Measurements from ENCODE around the gene ZNF776. TPM values are rescaled to one million over a fixed set of nuclear protein-coding genes. Genes with fewer than 3 reads are reported as not detected.

The ZNF776 gene
- total RNA-seq, 2 donors from 2014 or later = 4.3 to 8.8 TPM

DNA sequence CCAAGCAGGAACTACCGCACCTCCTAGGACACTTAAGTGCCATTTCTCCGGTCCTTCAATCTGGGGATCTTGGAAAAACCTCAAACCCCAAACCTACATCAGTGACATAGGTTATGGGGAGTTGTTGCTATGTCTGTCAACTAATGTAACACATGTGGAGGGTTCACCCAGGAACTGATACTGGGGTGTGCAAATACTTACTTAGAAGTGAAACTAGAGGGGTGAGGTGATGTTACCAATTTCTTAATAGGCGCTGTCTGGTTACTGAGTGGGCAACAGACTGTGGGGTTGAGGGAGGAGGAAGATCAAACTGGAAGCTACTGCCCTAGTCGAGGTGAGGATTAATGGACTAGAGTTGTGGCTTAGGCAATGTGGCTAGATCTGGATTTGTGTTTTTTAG, 24.8 kb downstream of the ZNF776 start:
- no peak overlapping the region for H3K27ac ChIP-seq
- peaks cover 8% of the 10 kb centered on the region for H3K4me1 ChIP-seq
- 87 to 89% methylated on average over 4 of the region's 4 CpGs for WGBS, 2 donors
- peaks cover 0 to 4% of the 10 kb centered on the region in 2 donors for H3K36me3 ChIP-seq (replicated peaks in 1 of 2; ENCODE audit: insufficient read depth in 1 of 2, low read depth in 2 of 2)
- intact Hi-C loops (cut with DNase I) = no loop called here
- peaks cover 0 to 28% (median 0%) of the 10 kb centered on the region in 3 donors for H3K9me3 ChIP-seq
- H3K27me3 ChIP-seq = no peaks in the 10 kb centered on the region
- DNase-seq (no peak), ATAC-seq (no peak)
- no peak overlapping the region for H3K4me3 ChIP-seq
- no peak for TF ChIP-seq POLR2A (IDR thresholded peaks at IDR 0.05)

DNA sequence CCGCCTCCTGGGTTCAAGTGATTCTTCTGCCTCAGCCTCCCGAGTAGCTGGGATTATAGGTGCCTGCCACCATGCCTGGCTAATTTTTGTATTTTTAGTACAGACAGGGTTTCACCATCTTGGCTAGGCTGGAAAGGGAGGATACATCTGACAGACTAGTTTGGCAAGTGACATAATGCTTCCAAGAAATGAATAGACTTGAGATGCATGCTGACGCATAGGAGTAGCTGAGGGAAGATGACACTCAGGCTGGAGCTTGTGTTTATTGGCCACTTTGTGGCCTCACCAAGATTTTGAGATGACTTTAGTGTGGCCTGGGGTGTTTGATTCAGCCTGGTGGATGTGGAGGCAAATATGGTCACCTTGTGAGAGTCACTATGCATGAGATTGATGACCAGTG, 26.9 kb downstream of the ZNF776 start:
- 97% methylated on average over 3 of the region's 3 CpGs for WGBS, 2 donors

DNA sequence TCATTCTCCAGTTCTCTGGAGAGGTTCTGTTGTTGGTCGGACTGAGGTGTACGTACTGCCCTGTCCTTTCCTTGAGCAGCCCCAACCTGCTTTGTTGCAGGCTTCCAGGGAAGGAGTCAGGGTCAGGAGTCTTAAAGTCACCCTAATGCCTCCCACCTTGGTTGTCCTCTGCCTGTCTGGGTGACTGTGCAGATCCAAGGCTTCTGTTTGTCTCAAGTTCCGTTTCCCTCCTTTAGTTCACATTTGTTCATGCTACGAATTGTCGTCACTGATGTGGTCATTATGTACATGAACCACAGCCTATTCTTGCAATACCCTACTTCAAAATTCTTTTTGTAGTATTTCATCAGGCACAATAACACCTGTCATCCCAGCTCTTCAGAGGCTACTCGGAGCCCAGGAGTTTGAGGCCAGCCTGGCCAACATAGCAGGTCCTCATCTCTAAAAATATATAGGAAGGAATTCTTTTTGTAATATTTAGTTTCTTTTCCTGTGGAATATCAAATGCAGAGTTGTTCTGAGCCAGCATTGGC, 30.2 kb downstream of the ZNF776 start:
- H3K36me3 ChIP-seq (replicated peaks in 1 of 2; ENCODE audit: insufficient read depth in 1 of 2, low read depth in 2 of 2) = peaks cover 9 to 12% of the 10 kb centered on the region in 2 donors
- intact Hi-C loops (cut with DNase I) = no loop called here
- no peak overlapping the region for H3K4me3 ChIP-seq
- no peak overlapping the region for H3K27ac ChIP-seq
- WGBS, 2 donors = 87 to 95% methylated on average over 6 of the region's 6 CpGs
- H3K9me3 ChIP-seq = peaks cover 0 to 48% (median 0%) of the 10 kb centered on the region in 3 donors
- DNase-seq (no peak), ATAC-seq (no peak)
- TF ChIP-seq, protein P1, sequence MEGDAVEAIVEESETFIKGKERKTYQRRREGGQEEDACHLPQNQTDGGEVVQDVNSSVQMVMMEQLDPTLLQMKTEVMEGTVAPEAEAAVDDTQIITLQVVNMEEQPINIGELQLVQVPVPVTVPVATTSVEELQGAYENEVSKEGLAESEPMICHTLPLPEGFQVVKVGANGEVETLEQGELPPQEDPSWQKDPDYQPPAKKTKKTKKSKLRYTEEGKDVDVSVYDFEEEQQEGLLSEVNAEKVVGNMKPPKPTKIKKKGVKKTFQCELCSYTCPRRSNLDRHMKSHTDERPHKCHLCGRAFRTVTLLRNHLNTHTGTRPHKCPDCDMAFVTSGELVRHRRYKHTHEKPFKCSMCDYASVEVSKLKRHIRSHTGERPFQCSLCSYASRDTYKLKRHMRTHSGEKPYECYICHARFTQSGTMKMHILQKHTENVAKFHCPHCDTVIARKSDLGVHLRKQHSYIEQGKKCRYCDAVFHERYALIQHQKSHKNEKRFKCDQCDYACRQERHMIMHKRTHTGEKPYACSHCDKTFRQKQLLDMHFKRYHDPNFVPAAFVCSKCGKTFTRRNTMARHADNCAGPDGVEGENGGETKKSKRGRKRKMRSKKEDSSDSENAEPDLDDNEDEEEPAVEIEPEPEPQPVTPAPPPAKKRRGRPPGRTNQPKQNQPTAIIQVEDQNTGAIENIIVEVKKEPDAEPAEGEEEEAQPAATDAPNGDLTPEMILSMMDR (IDR thresholded peaks at IDR 0.05) = no peak
- no peak for TF ChIP-seq POLR2A (IDR thresholded peaks at IDR 0.05)
- no peaks in the 10 kb centered on the region for H3K27me3 ChIP-seq
- no peaks in the 10 kb centered on the region for H3K4me1 ChIP-seq

More for the DNA sequence above, 26.9 kb downstream of the ZNF776 start:
- no peaks in the 10 kb centered on the region for H3K27me3 ChIP-seq
- TF ChIP-seq POLR2A (IDR thresholded peaks at IDR 0.05) = no peak
- TF ChIP-seq, protein P1 (IDR thresholded peaks at IDR 0.05) = no peak
- no peak overlapping the region for H3K27ac ChIP-seq
- intact Hi-C loops (cut with DNase I) = no loop called here
- DNase-seq (no peak), ATAC-seq (no peak)
- peaks cover 3 to 9% of the 10 kb centered on the region in 2 donors for H3K36me3 ChIP-seq (replicated peaks in 1 of 2; ENCODE audit: insufficient read depth in 1 of 2, low read depth in 2 of 2)
- H3K4me1 ChIP-seq = peaks cover 8% of the 10 kb centered on the region
- no peak overlapping the region for H3K4me3 ChIP-seq
- H3K9me3 ChIP-seq = peaks cover 0 to 31% (median 0%) of the 10 kb centered on the region in 3 donors

DNA sequence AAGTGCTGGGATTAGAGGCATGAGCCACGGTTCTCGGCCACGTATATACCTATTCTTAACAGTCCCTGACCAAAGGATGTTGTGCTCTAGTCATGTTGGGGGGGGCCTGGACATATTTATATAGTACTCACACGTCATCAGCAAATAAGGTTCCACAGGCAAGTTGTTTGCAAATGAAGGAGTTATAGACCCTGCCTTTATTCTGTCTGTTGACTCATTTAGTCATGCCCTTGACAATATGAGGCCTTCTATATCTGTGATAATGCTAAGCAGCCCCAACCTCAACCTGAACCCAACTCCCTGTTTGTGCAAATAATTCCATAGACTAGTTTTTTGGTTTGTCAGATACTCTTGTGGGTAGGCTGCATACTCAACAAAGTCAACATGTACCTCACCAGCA, 31.7 kb downstream of the ZNF776 start:
- Histone ChIP-seq H3K9me3 (peaks cover 0 to 48% (median 0%) of the 10 kb centered on the region in 3 donors), H3K27me3 (no peaks in the 10 kb centered on the region), H3K4me1 (no peaks in the 10 kb centered on the region), H3K27ac (no peak overlapping the region), H3K4me3 (no peak overlapping the region), H3K36me3 (replicated peaks in 1 of 2; ENCODE audit: insufficient read depth in 1 of 2, low read depth in 2 of 2) (peaks cover 9 to 12% of the 10 kb centered on the region in 2 donors)
- TF ChIP-seq POLR2A (IDR thresholded peaks at IDR 0.05) = no peak
- TF ChIP-seq, protein P1 (IDR thresholded peaks at IDR 0.05) = no peak
- DNase-seq (no peak), ATAC-seq (no peak)
- 95 to 100% methylated on average over 3 to 4 of the region's 4 CpGs for WGBS, 2 donors
- intact Hi-C loops (cut with DNase I) = no loop called here

DNA sequence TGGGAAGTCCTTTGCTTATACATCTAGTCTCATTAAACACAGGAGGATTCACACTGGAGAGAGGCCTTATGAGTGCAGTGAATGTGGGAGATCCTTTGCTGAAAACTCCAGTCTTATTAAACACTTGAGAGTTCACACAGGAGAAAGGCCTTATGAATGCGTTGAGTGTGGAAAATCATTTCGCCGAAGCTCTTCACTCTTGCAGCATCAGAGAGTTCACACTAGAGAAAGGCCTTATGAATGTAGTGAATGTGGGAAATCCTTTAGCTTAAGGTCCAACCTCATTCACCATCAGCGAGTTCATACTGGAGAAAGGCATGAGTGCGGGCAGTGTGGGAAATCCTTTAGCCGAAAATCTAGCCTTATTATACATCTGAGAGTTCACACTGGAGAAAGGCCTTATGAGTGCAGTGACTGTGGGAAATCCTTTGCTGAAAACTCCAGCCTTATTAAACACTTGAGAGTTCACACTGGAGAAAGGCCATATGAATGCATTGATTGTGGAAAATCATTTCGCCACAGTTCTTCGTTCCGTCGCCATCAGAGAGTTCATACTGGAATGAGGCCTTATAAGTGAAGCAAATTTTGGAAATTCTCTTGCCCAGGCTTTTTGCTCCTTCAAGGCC, 32.7 kb downstream of the ZNF776 start:
- WGBS, 2 donors = 93 to 99% methylated on average over 10 of the region's 10 CpGs
- DNase-seq (no peak), ATAC-seq (no peak)
- intact Hi-C loops (cut with DNase I) = no loop called here
- Histone ChIP-seq H3K4me3 (no peak overlapping the region), H3K9me3 (peaks cover 0 to 43% (median 0%) of the 10 kb centered on the region in 3 donors), H3K27ac (no peak overlapping the region), H3K36me3 (replicated peaks in 1 of 2; ENCODE audit: insufficient read depth in 1 of 2, low read depth in 2 of 2) (peaks cover 9 to 12% of the 10 kb centered on the region in 2 donors), H3K27me3 (no peaks in the 10 kb centered on the region), H3K4me1 (no peaks in the 10 kb centered on the region)
- TF ChIP-seq, protein P1 (IDR thresholded peaks at IDR 0.05) = no peak
- TF ChIP-seq POLR2A (IDR thresholded peaks at IDR 0.05) = no peak

All from body of pancreas (tissue), 4 donors.